GM18517 (cell line): ENCODE measurements around the gene HSPA12B.

Experiments
- ATAC-seq: cut with Tn5 transposase; IDR thresholded peaks from one replicate; pipeline ENCODE4 v1.9.1; 2021; ENCODE audit warnings: mild to moderate bottlenecking, moderate library complexity; ENCODE audit not compliant: unreplicated experiment

The HSPA12B gene

DNA sequence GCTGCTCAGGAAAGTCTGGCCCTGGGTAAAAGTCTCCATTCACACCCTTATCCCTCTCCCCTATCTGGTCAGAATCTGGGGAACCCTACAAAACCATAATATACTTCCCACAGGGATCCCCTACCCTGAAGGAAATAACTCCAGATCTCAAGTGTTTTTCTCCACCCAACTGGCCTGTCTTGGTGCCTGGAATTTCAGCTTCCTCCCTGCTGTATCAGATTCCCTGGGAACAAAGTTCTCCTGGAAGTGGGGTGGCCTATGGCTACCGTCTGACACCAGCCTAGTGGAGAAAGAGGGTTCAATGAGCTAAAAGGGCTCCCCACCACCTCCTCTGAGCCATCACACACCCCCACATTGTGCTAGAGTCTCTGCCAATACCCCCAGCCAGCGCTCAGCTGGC, 15.0 kb downstream of the HSPA12B start:
- ATAC-seq: no peak

GRCh38 chr20:3748073-3748472, 15.6 kb downstream of the HSPA12B start:
- ATAC-seq: no peak

GRCh38 chr20:3749087-3749688, 16.7 kb downstream of the HSPA12B start:
- no peak for ATAC-seq

DNA sequence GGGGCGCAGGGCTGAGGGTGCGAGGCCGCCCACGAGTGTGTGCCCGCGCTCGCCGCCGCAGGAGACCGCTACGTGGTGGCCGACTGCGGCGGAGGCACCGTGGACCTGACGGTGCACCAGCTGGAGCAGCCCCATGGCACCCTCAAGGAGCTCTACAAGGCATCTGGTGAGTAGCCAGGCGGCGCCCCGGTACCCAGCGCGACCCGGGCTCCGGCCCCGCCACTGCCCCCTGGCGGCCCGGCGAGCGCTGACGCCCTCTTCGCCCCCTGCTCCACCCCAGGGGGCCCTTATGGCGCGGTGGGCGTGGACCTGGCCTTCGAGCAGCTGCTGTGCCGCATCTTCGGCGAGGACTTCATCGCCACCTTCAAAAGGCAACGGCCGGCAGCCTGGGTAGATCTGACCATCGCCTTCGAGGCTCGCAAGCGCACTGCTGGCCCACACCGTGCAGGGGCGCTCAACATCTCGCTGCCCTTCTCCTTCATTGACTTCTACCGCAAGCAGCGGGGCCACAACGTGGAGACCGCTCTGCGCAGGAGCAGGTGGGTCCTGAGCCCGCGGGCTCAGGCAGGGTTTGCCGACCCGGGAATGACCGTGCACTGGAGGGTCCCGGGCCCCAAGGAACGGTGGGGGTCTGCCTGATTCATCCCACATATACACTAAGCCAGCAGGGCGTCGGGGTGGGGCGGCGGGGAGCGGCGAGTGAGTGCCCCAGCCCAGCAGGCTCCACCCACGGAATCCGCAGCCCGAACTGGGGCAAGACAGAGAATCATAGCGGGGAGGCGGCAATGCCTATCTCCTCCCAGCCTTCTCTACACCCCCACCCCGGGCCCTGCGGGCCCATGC, 17.4 kb downstream of the HSPA12B start:
- no peak for ATAC-seq

DNA sequence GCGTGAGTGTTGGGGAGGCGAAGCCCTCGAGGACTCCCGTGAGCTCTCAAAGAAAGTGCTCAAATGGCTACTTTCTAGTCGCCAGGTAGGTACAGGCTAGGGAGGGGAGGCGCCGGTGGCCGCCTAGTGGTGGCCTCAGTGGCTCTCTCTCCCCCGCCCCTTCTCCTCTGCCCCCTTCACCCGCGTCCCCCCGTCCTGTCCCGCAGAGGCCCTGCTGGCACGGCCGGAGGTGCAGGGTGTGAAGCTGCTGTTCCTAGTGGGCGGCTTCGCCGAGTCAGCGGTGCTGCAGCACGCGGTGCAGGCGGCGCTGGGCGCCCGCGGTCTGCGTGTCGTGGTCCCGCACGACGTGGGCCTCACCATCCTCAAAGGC, 18.8 kb downstream of the HSPA12B start:
- no peak for ATAC-seq

DNA sequence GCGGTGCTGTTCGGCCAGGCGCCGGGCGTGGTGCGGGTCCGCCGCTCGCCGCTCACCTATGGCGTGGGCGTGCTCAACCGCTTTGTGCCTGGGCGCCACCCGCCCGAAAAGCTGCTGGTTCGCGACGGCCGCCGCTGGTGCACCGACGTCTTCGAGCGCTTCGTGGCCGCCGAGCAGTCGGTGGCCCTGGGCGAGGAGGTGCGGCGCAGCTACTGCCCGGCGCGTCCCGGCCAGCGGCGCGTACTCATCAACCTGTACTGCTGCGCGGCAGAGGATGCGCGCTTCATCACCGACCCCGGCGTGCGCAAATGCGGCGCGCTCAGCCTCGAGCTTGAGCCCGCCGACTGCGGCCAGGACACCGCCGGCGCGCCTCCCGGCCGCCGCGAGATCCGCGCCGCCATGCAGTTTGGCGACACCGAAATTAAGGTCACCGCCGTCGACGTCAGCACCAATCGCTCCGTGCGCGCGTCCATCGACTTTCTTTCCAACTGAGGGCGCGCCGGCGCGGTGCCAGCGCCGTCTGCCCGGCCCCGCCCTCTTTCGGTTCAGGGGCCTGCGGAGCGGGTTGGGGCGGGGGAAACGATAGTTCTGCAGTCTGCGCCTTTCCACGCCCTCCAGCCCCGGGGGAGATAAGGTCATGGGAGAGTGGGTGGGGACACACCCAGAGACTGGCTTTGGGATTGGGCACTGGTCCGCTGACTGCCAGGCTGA, 19.3 kb downstream of the HSPA12B start:
- no peak for ATAC-seq

GRCh38 chr20:3752386-3752759, 19.9 kb downstream of the HSPA12B start:
- ATAC-seq: no peak

- no peak for ATAC-seq
Measured at GRCh38 chr20:3753098-3753497, 20.6 kb downstream of the HSPA12B start.

DNA sequence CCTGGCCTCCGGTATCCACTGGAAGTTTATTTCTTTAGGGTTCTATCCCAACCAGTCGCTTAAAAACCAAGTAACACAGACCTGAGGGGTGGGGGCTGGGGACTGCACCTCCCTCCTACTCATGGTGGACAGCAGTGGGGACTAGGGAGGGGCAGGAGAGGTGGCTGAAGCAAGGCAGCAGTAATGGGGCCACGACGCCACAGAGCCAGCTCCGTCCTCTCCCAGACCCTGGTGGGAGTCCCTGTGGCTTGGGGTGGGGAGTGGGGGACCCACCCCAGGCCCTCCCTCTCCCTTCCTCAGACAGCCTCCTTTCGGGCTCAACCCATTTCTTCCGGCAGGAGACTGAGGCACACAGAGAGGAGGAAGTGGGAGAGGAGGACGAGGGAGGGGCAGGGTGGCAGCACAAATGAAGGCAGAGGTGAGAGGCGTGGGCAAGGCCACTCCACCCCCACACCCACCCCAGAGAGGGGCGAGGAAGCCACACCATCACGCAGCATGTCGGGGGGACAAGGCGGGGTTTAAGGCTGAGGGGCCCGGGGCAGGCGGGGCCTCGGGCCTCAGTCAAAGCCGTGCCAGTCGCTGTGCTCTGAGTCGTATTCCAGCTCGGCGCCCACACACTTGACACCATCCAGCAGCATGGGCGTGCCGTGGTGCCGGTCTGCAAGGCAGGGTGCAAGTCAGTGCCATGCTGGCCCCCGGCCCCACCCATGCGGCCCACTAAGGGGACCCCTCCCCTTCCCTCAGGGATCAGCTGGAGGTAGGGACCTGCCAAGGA, 21.2 kb downstream of the HSPA12B start:
- no peak for ATAC-seq

DNA sequence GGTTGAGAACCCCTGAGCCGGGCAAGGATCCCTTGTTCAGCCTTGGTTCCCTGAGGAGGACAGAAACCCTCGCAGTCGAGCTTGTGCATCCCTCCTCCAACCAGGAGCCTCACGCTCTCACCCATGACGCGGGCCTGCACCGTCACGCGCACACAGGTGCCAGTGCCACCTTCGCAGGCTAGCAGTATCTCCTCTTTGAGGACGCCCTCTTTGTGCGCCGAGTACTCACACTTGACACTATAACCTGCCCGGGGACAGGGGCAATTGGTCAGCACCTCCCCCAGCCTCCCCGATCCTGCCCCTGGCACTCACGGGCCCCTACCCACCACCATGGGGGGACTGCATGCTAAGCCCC, 21.8 kb downstream of the HSPA12B start:
- no peak for ATAC-seq

DNA sequence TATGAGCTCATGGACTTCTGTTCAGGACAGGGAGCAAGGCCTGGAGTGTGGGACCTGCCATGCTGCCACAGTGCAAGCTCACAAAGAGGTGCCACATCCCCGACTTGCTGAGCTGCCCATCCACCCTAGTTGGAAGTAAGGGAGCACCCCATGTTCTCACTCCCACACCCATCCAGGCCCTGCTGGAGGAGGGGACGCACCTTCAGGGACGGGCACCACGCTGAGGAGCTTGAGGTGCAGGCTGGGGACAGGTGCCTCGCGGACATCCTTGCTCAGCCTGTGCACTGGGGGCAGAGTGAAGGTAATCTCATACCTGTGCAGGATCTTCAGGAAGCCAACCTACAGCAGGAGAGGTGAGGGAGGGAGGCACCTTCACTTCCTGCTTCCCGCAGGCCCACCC, 22.8 kb downstream of the HSPA12B start:
- no peak for ATAC-seq

- ATAC-seq: no peak
Measured at GRCh38 chr20:3755814-3756480, 23.5 kb downstream of the HSPA12B start.

GRCh38 chr20:3757268-3757667, 24.8 kb downstream of the HSPA12B start:
- ATAC-seq: no peak

DNA sequence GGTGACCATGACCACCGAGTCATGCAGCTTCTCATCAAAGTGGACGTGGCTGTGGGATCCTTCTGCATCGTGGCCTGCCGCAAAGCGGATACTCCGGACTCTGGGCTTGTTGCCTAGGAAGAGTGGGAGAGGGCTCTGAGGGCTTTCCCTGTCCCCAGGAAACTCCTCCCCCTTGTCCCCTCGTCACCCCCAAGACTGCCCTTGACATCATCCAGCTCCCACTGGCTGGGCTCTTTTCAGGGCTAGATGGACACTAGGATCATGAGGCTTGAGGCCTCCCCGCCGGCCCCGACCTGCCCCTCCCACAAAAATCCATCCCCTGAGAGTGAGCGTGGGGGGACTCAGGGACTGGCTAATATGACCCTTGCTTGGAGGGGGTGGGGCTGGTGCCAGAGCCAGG, 26.1 kb downstream of the HSPA12B start:
- ATAC-seq: no peak

- no peak for ATAC-seq
Measured at GRCh38 chr20:3759316-3759823, 26.9 kb downstream of the HSPA12B start.

GRCh38 chr20:3759884-3760283, 27.4 kb downstream of the HSPA12B start:
- ATAC-seq: no peak

DNA sequence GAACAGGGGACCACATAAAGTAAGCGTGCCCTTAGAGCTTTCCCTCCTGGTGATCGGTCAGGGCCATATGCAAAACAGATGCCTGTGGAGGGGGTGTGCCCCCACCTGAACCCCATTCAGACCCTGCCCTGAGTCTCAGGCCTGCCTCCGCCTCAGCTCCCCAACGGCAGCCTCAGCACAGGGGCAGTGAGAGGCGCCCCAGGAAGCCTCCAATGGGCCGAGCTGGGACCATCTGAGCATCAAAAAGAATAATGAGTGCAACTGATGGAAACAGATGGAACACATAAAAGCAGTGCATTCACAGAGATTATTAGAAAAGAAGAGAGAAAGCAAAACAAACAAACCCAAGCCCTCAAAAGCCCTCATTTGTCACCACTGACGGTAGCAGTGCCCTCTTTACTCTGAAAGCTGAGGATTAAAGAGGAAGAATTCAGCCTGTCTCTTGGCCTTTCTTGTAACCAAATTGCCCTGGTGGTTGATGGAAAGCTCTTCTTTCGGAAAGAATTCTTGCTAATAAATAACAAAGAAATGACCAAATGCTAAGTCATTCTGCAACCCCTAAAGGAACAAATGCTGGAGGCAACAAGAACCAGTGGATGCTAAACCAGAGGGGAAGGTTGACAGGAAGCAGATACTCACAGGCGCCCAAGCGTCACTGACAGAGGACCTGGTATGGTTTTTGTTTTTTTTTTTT, 28.3 kb downstream of the HSPA12B start:
- ATAC-seq: no peak

DNA sequence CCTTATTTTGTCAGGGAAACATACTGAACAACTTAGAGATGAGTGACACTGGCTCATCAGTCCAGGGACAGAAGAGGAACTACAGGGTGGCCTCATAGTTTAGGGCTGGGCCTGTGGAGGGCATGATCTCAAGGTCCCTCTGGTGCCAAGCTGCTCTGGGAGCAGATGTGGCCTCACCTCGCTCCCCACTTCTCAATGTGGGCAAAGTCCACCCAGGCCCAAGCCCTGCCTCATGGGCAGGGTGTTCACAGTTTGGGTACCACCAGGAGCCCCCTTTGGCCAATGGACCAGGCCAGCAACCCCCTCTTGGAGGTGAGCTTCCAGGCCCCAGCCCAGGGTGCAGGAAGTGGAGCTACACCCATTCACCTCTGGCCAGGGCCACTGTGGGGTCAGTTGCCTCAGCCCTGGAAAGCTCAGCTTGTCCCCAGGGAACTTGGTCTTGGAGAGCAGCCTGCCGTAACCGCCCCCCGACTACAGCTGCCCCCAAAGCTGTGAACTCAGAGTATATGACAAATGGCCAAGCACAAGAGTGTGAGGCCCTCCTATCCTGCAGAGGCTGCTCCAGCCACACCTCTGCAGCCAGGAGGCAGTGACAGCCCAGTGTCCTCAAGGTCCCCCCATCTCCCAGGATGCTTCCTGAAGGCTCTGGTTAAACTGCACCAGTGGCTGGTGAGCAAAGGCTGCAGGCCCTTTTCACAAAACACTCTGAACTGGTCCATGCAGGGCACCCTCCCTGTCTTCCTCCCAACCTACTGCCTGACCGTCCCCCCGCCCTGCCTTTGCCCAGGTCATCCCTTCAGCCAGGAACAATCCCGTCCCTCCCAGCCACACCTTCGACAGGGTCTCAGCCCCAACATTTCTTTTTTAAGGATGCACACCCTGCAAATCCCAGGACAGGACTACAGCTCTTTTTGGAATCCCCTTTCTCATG, 31.5 kb downstream of the HSPA12B start:
- ATAC-seq: no peak

- no peak for ATAC-seq
Measured at GRCh38 chr20:3764659-3765058, 32.2 kb downstream of the HSPA12B start.
